Chondrocyte (in vitro differentiated cells): ENCODE data around the gene SLC14A1. TPM values are rescaled to one million over a fixed set of nuclear protein-coding genes. Genes with fewer than 3 reads are reported as not detected.

Experiments
- DNase-seq: peaks from one replicate; pipeline ENCODE4 v3.0.0; 2021; ENCODE audit warnings: mixed read lengths, low spot score
- H3K27ac Mint-ChIP-seq: one replicate; pipeline ENCODE4 v1.8.0; 2021; ENCODE audit warnings: mild to moderate bottlenecking, moderate library complexity, mixed read lengths; ENCODE audit not compliant: unreplicated experiment
- H3K27me3 Mint-ChIP-seq: 2 replicates; pipeline ENCODE4 v1.8.0; 2021; ENCODE audit warnings: low read depth, mixed read lengths
- H3K36me3 Mint-ChIP-seq: 2 replicates; pipeline ENCODE4 v1.8.0; 2021; ENCODE audit warnings: low read depth, mixed read lengths
- H3K4me1 Mint-ChIP-seq: 2 replicates; pipeline ENCODE4 v1.8.0; 2021; ENCODE audit warnings: low read depth, mild to moderate bottlenecking, mixed read lengths
- H3K4me3 Mint-ChIP-seq: one replicate; pipeline ENCODE4 v1.8.0; 2021; ENCODE audit warnings: mild to moderate bottlenecking, moderate library complexity, mixed read lengths; ENCODE audit not compliant: unreplicated experiment
- H3K9me3 Mint-ChIP-seq: 2 replicates; pipeline ENCODE4 v1.8.0; 2021; ENCODE audit warnings: low read depth, mixed read lengths
- long read RNA-seq: library from polyadenylated mRNA; stranded (forward); transcript quantifications from one replicate; pipeline ENCODE4 v2.0.0, GENCODE V29; 2021
- total RNA-seq: library from RNA; stranded (reverse); gene quantifications from 3 replicates; pipeline ENCODE4 v1.2.1, GENCODE V29; 2021
- TF ChIP-seq, protein P1 (sequence below): fragments of 200-600 bp; sonication (generic); IDR thresholded peaks from 2 replicates; pipeline ENCODE4 v1.5.0; 2021; ENCODE audit warnings: antibody characterized with exemption, mild to moderate bottlenecking, moderate library complexity

SLC14A1 gene
- 0.25 TPM in 1 of 3 replicates, not detected in the others for total RNA-seq
- long read RNA-seq: 0 reads

DNA sequence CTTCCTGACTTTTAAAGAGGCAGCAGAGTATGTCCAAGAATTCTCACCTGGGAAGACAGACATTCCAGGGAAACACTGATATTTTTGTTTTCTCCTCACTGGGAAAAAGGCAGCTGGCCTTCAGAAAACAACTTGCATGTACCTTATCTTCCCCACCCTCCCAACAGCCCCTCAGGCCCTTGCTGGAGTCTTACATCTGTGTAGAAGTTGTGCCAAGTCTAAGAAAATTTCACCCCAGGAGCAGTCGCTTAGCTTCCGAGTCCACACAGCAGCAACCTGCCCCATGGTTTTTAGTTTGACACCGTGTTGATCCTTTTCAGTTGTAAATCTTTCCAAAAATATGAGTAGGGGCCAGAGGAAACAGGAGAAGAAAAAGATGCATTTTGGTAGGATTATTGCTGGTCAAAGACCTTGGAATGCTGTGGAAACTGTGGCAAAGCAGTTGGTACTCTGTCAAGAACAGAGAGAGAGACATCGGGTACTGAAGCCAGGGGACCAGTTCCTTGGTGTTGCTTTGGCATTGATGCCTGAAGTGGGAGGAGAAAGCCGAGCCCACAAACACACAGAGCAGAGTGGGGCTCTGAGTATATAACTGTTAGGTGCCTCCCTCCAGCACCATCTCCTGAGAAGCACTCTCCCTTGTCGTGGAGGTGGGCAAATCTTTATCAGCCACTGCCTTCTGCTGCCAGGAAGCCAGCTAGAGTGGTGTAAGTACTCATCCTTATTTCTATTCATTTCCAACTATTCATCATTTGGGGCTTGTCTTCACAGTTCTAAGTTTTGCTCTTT, at the start of gene SLC14A1:
SLC14A1 (plus strand) TSS at position 615 of the 789 bp plus-strand sequence. CDS start 6,140 bp downstream, outside the sequence.
- H3K4me1 Mint-ChIP-seq: peaks cover 10% of the 10 kb centered on the region
- H3K4me3 Mint-ChIP-seq: no peak within 1 kb of the TSS
- peaks cover 10% of the 10 kb centered on the region for H3K27me3 Mint-ChIP-seq
- peaks cover 1% of the 10 kb centered on the region for H3K36me3 Mint-ChIP-seq
- DNase-seq: no peak
- TF ChIP-seq, protein P1, sequence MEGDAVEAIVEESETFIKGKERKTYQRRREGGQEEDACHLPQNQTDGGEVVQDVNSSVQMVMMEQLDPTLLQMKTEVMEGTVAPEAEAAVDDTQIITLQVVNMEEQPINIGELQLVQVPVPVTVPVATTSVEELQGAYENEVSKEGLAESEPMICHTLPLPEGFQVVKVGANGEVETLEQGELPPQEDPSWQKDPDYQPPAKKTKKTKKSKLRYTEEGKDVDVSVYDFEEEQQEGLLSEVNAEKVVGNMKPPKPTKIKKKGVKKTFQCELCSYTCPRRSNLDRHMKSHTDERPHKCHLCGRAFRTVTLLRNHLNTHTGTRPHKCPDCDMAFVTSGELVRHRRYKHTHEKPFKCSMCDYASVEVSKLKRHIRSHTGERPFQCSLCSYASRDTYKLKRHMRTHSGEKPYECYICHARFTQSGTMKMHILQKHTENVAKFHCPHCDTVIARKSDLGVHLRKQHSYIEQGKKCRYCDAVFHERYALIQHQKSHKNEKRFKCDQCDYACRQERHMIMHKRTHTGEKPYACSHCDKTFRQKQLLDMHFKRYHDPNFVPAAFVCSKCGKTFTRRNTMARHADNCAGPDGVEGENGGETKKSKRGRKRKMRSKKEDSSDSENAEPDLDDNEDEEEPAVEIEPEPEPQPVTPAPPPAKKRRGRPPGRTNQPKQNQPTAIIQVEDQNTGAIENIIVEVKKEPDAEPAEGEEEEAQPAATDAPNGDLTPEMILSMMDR: no peak
- H3K27ac Mint-ChIP-seq: no peak within 1 kb of the TSS
- no peaks in the 10 kb centered on the region for H3K9me3 Mint-ChIP-seq

DNA sequence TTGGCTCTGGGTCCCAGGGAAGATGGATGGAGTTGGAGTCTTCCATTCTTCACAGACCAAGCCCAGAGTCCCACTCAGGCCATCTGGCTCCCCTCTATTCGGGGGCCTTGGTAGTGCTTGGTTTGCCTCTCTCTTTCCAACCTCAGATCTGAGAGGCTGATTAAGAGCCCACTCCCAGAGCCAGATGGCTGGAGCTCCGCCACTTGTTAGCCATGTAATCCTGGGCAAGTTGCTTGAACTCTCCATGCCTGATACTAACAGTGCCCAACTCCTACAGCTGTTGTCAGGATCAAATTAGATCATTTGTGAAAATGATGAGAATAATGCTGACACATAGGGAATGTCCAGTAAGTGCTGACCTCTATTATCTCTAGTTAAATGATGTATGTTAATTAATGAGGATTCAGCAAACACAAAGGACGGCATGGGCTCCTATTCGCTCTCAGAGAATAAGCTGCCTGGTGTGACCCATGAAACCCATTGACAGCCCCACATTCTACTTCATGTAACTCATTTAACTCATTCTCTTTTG, 46.6 kb upstream of the SLC14A1 start:
- H3K27me3 Mint-ChIP-seq: peaks cover 17% of the 10 kb centered on the region
- TF ChIP-seq, protein P1: no peak
- no peak overlapping the region for H3K4me3 Mint-ChIP-seq
- no peaks in the 10 kb centered on the region for H3K9me3 Mint-ChIP-seq
- H3K4me1 Mint-ChIP-seq: no peaks in the 10 kb centered on the region
- DNase-seq: no peak
- no peaks in the 10 kb centered on the region for H3K36me3 Mint-ChIP-seq
- H3K27ac Mint-ChIP-seq: no peak overlapping the region

DNA sequence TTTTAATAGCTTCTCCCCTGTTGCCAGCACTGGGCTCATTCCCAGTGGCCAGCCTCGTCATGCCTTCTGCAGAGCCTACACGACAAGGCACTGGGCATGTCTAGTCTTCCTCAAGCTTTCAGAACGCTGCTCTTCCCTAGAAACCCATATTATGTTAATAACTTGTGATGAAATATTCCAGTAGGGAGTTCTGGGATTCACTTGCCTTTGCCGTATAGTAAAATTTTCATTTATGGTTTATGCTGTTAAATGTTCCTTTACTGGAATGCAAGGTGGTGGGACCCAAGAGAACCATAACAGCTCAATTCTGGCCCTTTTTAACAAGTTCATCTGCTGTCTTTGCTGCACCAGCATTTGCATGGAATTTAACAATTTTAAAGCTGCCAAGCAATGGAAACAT, 45.5 kb upstream of the SLC14A1 start:
- H3K27ac Mint-ChIP-seq: no peak overlapping the region
- H3K27me3 Mint-ChIP-seq: peaks cover 17% of the 10 kb centered on the region
- H3K9me3 Mint-ChIP-seq: no peaks in the 10 kb centered on the region
- H3K4me3 Mint-ChIP-seq: no peak overlapping the region
- peaks cover 5% of the 10 kb centered on the region for H3K4me1 Mint-ChIP-seq
- no peaks in the 10 kb centered on the region for H3K36me3 Mint-ChIP-seq
- TF ChIP-seq, protein P1: no peak
- no peak for DNase-seq

DNA sequence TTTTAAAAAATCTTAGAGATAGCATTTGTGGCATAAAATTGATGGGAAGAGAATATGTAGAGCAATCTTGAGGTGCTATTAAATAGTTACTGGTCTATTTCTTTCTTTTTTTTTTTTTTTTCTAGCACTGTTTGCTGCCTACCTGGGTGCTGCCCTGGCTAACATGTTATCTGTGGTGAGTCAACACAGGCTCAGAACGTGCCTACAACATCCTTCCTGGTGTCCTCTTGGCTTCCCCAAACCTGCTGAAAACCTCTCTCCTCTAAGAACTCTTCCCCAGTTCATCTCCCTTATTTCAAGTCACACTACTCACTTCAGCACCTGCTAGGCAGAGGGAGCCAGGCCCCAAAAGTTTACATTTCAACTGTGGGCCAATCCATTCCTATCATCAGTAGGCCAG, 45.1 kb upstream of the SLC14A1 start:
- Mint-ChIP-seq H3K27ac (no peak overlapping the region), H3K4me1 (peaks cover 7% of the 10 kb centered on the region), H3K4me3 (no peak overlapping the region), H3K9me3 (no peaks in the 10 kb centered on the region), H3K27me3 (peaks cover 17% of the 10 kb centered on the region), H3K36me3 (no peaks in the 10 kb centered on the region)
- TF ChIP-seq, protein P1: no peak
- DNase-seq: no peak

DNA sequence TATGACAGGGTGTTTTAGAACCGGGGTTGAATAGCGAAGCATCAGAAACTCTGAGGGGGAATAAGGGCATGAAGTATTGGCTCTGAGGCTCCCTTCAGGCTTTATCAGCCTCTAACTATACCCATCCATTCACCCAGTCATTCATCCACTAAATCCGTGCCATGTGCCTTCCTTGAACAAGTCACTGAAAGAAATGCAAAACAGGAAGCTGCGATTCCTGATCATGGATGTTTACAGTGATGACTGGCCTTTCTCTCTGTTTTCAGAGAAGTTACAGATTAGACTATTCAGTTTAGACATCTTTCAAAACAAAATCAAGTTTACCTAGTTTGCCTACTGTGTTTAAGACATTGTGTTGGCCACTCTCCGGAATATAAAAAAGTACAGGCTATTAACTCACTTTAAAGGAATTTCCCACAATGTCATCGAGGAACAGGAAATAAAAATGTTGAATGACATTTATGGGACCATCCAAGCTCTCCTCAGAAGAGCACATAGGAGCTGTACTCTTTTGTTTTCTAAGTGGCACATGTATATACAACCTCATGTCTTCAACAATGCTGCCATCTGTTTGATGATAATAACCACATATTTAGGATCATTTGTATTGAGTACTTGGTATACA, 43.8 kb upstream of the SLC14A1 start:
- DNase-seq: no peak
- no peak overlapping the region for H3K4me3 Mint-ChIP-seq
- TF ChIP-seq, protein P1: no peak
- no peaks in the 10 kb centered on the region for H3K9me3 Mint-ChIP-seq
- H3K27me3 Mint-ChIP-seq: peaks cover 16% of the 10 kb centered on the region
- no peak overlapping the region for H3K27ac Mint-ChIP-seq
- no peaks in the 10 kb centered on the region for H3K36me3 Mint-ChIP-seq
- peaks cover 14% of the 10 kb centered on the region for H3K4me1 Mint-ChIP-seq
